Trophoblast cell (in vitro differentiated cells and primary cell): ENCODE results near the gene HOGA1.

Experiments
- DNase-seq, 2 donors: peaks; one replicate each; pipeline ENCODE4 v3.0.0-alpha.2; 2016
- H2AFZ ChIP-seq: 2 replicates; pipeline ENCODE4 v1.6.1; 2013; ENCODE audit warnings: low read length, moderate library complexity, mild to moderate bottlenecking; ENCODE audit not compliant: insufficient read depth, poor library complexity
- H2AK5ac ChIP-seq: 2 replicates; pipeline ENCODE4 v1.6.1; 2013; ENCODE audit warnings: mild to moderate bottlenecking, low read length
- H2BK120ac ChIP-seq: 2 replicates; pipeline ENCODE4 v1.6.1; 2013; ENCODE audit warnings: low read length, mild to moderate bottlenecking, moderate library complexity; ENCODE audit not compliant: insufficient read depth, poor library complexity
- H2BK12ac ChIP-seq: 2 replicates; pipeline ENCODE4 v1.6.1; 2013; ENCODE audit warnings: mild to moderate bottlenecking, low read length, moderate library complexity
- H2BK5ac ChIP-seq: 2 replicates; pipeline ENCODE4 v1.6.1; 2013; ENCODE audit warnings: low read length, low read depth, moderate library complexity, mild to moderate bottlenecking; ENCODE audit not compliant: poor library complexity
- H3K14ac ChIP-seq: 2 replicates; pipeline ENCODE4 v1.6.1; 2013; ENCODE audit warnings: mild to moderate bottlenecking, low read length
- H3K18ac ChIP-seq: 2 replicates; pipeline ENCODE4 v1.6.1; 2013; ENCODE audit warnings: mild to moderate bottlenecking, low read length
- H3K23ac ChIP-seq: 2 replicates; pipeline ENCODE4 v1.6.1; 2013; ENCODE audit warnings: low read length
- H3K27ac ChIP-seq: 2 replicates; pipeline ENCODE4 v1.5.1; 2013; ENCODE audit warnings: low read depth, mild to moderate bottlenecking, inconsistent platforms, low read length, moderate library complexity
- H3K27me3 ChIP-seq: 2 replicates; pipeline ENCODE4 v1.6.1; 2013; ENCODE audit warnings: inconsistent platforms, mild to moderate bottlenecking, low read length, moderate library complexity; ENCODE audit not compliant: insufficient read depth
- H3K36me3 ChIP-seq, 2 experiments: 1 replicate in 1 of 2; 2 replicates in 1 of 2; pipeline ENCODE4 v1.6.1; 2013; ENCODE audit warnings: low read length in 2 of 2, mild to moderate bottlenecking in 2 of 2, moderate library complexity in 1 of 2; ENCODE audit not compliant: insufficient read depth in 2 of 2, control insufficient read depth in 1 of 2
- H3K4ac ChIP-seq: 2 replicates; pipeline ENCODE4 v1.6.1; 2013; ENCODE audit warnings: low read depth, mild to moderate bottlenecking, low read length, moderate library complexity
- H3K4me1 ChIP-seq, 2 experiments: 1 replicate in 1 of 2; 2 replicates in 1 of 2; pipeline ENCODE4 v1.6.1; 2013; ENCODE audit warnings: low read length in 2 of 2, mild to moderate bottlenecking in 2 of 2, moderate library complexity in 1 of 2; ENCODE audit not compliant: insufficient read depth in 2 of 2, control insufficient read depth in 1 of 2
- H3K4me2 ChIP-seq: 2 replicates; pipeline ENCODE4 v1.6.1; 2013; ENCODE audit warnings: inconsistent platforms, mild to moderate bottlenecking, low read length, moderate library complexity
- H3K4me3 ChIP-seq: 2 replicates; pipeline ENCODE4 v1.5.1; 2013; ENCODE audit warnings: mild to moderate bottlenecking, low read depth, low read length, inconsistent platforms
- H3K79me1 ChIP-seq: one replicate; pipeline ENCODE4 v1.6.1; 2013; ENCODE audit warnings: low read length
- H3K79me2 ChIP-seq: 2 replicates; pipeline ENCODE4 v1.6.1; 2013; ENCODE audit warnings: low read length, mild to moderate bottlenecking; ENCODE audit not compliant: control insufficient read depth, insufficient read depth, poor library complexity
- H3K9ac ChIP-seq: 2 replicates; pipeline ENCODE4 v1.6.1; 2013; ENCODE audit warnings: mild to moderate bottlenecking, low read length
- H3K9me3 ChIP-seq: 2 replicates; pipeline ENCODE4 v1.6.1; 2013; ENCODE audit warnings: low read depth, mild to moderate bottlenecking, control low read depth, inconsistent platforms, low read length; ENCODE audit not compliant: insufficient read depth
- H4K12ac ChIP-seq: 2 replicates; pipeline ENCODE4 v1.6.1; 2013; ENCODE audit warnings: low read depth, mild to moderate bottlenecking, low read length, moderate library complexity
- H4K8ac ChIP-seq: 2 replicates; pipeline ENCODE4 v1.6.1; 2013; ENCODE audit warnings: low read depth, mild to moderate bottlenecking, low read length, moderate library complexity
- H4K91ac ChIP-seq: one replicate; pipeline ENCODE4 v1.6.1; 2013; ENCODE audit warnings: low read depth, mild to moderate bottlenecking, low read length, moderate library complexity
- WGBS: extraction: QIAGEN DNeasy Blood & Tissue Kit; methylation state at CpG from one replicate; pipeline ENCODE4 v1.1.7; 2013; ENCODE audit warnings: missing lambda C conversion rate; ENCODE audit not compliant: insufficient read length, insufficient coverage; ENCODE audit errors: extremely low coverage; 5-methylcytosine and 5-hydroxymethylcytosine counted together

HOGA1 gene

DNA sequence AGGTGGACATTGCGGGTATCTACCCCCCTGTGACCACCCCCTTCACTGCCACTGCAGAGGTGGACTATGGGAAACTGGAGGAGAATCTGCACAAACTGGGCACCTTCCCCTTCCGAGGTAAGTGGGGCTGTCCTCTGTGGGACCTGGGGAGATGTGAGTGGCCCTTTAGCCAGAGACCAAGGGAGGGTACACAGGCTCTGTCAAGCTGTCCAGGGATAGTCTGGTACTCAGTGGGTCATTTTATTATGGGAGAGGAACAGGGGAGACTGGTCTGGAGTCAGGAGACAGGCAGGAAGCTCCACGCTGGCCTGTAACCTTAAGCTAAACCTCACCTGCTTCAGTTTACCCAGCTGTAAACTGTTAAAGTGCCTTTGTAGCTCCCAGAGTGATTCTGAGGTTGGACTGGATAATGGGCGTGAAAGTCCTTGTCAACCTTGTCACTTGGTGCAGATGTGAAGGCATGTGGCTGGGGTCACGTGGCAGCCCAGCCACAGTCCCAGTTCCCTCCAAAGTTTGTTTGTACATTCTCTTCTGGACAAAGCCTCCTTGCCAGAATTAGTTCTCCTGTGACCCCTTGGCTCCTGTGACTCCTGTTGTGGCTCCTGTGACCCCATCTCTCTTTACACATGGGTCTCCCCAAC, 729 bp downstream of the HOGA1 start:
- no CpG with 5 or more reads among the region's 5 CpGs for WGBS
- H3K27me3 ChIP-seq: no peaks in the 10 kb centered on the region
- no peak overlapping the region for H4K12ac ChIP-seq
- H2AFZ ChIP-seq: no peak overlapping the region
- no peak overlapping the region for H3K4ac ChIP-seq
- H3K9ac ChIP-seq: no peak overlapping the region
- no peaks in the 10 kb centered on the region for H3K79me2 ChIP-seq
- H3K79me1 ChIP-seq: no peaks in the 10 kb centered on the region
- H3K9me3 ChIP-seq: no peaks in the 10 kb centered on the region
- H2BK5ac ChIP-seq: no peak overlapping the region
- H4K91ac ChIP-seq: no peak overlapping the region
- no peak overlapping the region for H2BK120ac ChIP-seq
- H3K4me2 ChIP-seq: no peak overlapping the region
- no peak overlapping the region for H3K4me3 ChIP-seq
- no peaks in the 10 kb centered on the region for H3K36me3 ChIP-seq
- no peak overlapping the region for H3K23ac ChIP-seq
- H3K4me1 ChIP-seq: peaks cover 3 to 5% of the 10 kb centered on the region in 2 experiments
- H3K18ac ChIP-seq: no peak overlapping the region
- no peak overlapping the region for H4K8ac ChIP-seq
- no peak overlapping the region for H3K14ac ChIP-seq
- no peak for DNase-seq
- no peak overlapping the region for H3K27ac ChIP-seq
- no peak overlapping the region for H2AK5ac ChIP-seq
- H2BK12ac ChIP-seq: no peak overlapping the region

DNA sequence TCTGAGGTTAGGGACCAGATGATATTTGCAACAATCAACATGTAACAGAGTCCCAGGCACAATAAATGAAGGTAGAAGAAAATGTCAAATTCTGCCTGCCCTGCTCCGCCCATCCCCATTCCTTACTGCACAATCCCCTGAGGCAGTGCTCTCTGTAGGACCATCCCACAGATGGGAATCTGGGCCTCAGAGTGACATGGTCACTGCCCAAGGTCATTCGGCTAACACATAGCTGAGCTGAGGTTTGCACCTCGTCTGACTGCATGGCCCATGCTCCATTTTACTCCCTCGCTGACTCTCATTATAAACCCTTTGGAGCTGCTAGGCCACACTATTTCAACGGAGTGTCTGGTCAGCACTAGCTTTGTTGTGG, 1.2 kb downstream of the HOGA1 start:
- Histone ChIP-seq H3K14ac (no peak overlapping the region), H2BK120ac (no peak overlapping the region), H2AK5ac (no peak overlapping the region), H4K12ac (no peak overlapping the region), H2AFZ (no peak overlapping the region), H3K27me3 (no peaks in the 10 kb centered on the region), H2BK5ac (no peak overlapping the region), H3K18ac (no peak overlapping the region), H3K36me3 (no peaks in the 10 kb centered on the region), H3K27ac (no peak overlapping the region), H3K4me2 (no peak overlapping the region), H3K9me3 (peaks cover 3% of the 10 kb centered on the region), H3K4me3 (no peak overlapping the region), H3K9ac (no peak overlapping the region), H3K4me1 (peaks cover 3 to 5% of the 10 kb centered on the region in 2 experiments), H4K8ac (no peak overlapping the region), H4K91ac (no peak overlapping the region), H3K4ac (no peak overlapping the region), H3K23ac (no peak overlapping the region), H3K79me1 (no peaks in the 10 kb centered on the region), H3K79me2 (no peaks in the 10 kb centered on the region), H2BK12ac (no peak overlapping the region)
- peak; percentile 34 to 52 for DNase-seq
- WGBS: no CpG with 5 or more reads among the region's 5 CpGs

DNA sequence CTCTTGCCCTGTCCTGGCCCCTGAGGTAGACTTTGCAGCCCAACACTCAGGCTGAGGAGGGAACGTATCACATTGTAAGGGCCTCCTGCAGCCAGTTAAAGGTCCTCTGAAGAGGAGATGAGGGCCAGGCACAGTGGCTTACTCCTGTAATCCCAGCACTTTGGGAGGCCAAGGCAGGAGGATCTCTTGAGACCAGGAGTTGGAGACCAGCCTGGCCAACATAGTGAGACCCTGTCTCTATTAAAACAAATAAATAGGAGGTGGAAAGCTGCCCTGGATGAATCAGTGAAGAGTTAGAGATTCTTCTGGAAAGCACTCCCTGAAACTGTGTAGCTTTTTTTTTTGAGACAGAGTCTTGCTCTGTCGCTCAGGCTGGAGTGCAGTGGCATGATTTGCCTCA, 3.0 kb downstream of the HOGA1 start:
- no peak for DNase-seq
- no peak overlapping the region for H3K4me2 ChIP-seq
- no peak overlapping the region for H2AK5ac ChIP-seq
- no peaks in the 10 kb centered on the region for H3K36me3 ChIP-seq
- H3K27me3 ChIP-seq: no peaks in the 10 kb centered on the region
- no peak overlapping the region for H3K14ac ChIP-seq
- H3K79me1 ChIP-seq: no peaks in the 10 kb centered on the region
- no peak overlapping the region for H3K4me3 ChIP-seq
- no peak overlapping the region for H2BK5ac ChIP-seq
- H2BK12ac ChIP-seq: no peak overlapping the region
- no peak overlapping the region for H4K12ac ChIP-seq
- no peak overlapping the region for H4K91ac ChIP-seq
- H3K18ac ChIP-seq: no peak overlapping the region
- no peak overlapping the region for H3K23ac ChIP-seq
- no peak overlapping the region for H3K27ac ChIP-seq
- no peak overlapping the region for H3K4ac ChIP-seq
- no peak overlapping the region for H4K8ac ChIP-seq
- H2AFZ ChIP-seq: no peak overlapping the region
- WGBS: no CpG with 5 or more reads among the region's 2 CpGs
- no peak overlapping the region for H2BK120ac ChIP-seq
- H3K4me1 ChIP-seq: peaks cover 3 to 5% of the 10 kb centered on the region in 2 experiments
- no peaks in the 10 kb centered on the region for H3K79me2 ChIP-seq
- peaks cover 3% of the 10 kb centered on the region for H3K9me3 ChIP-seq
- H3K9ac ChIP-seq: no peak overlapping the region

DNA sequence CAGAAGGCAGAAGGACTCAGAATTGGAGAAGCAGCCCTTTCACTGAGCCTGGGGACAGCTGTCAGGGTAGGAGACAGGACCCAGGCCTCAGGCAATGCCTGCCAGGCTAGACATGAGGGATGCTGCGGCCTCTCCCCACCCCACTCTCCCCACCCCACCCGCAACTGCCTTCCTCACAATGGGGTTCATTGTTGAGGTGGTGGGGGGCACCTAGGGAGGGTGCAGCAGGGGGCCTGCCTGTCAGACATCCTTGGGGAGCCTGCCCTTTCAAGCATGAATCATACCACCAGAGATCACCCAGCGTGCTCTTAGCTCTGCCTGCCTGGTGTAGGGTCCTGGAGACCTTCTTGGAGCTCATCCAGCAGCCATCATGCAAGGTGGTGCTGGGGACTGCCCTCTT, 5.3 kb downstream of the HOGA1 start, which contains the start of gene C10orf62:
Gene C10orf62, plus strand, starts transcription at position 243 of the 400 bp plus-strand sequence. CDS start 177 bp downstream, outside the sequence.
- Histone ChIP-seq H2BK5ac (no peak within 1 kb of the TSS), H3K36me3 (no peaks in the 10 kb centered on the region), H4K91ac (no peak within 1 kb of the TSS), H3K9me3 (peaks cover 3% of the 10 kb centered on the region), H3K14ac (no peak within 1 kb of the TSS), H3K9ac (no peak within 1 kb of the TSS), H4K8ac (no peak within 1 kb of the TSS), H3K23ac (no peak within 1 kb of the TSS), H3K18ac (no peak within 1 kb of the TSS), H3K79me1 (no peaks in the 10 kb centered on the region), H3K4ac (no peak within 1 kb of the TSS), H3K4me1 (peaks cover 3 to 5% of the 10 kb centered on the region in 2 experiments), H2BK12ac (no peak within 1 kb of the TSS), H3K4me3 (no peak within 1 kb of the TSS), H2BK120ac (no peak within 1 kb of the TSS), H3K79me2 (no peaks in the 10 kb centered on the region), H3K27ac (no peak within 1 kb of the TSS), H3K27me3 (no peaks in the 10 kb centered on the region), H4K12ac (no peak within 1 kb of the TSS), H2AK5ac (no peak within 1 kb of the TSS), H2AFZ (no peak within 1 kb of the TSS), H3K4me2 (no peak within 1 kb of the TSS)
- WGBS: no CpG with 5 or more reads among the region's 3 CpGs
- DNase-seq: no peak
